NCI-H2171 (cell line): Measurements from ENCODE around the gene HRC.
A peak's percentile ranks its signal among the peaks of the same experiment; 100 is the strongest.
"Not testable (repeated sequence)": the region's sequence is repeated elsewhere in the genome, so short reads cannot be mapped to it uniquely, and the experiment has no call there.

ENCODE experiments used
- DNase-seq: peaks from one replicate; lab custom pipeline; 2025; lab: John Stamatoyannopoulos, UW

Gene HRC

DNA sequence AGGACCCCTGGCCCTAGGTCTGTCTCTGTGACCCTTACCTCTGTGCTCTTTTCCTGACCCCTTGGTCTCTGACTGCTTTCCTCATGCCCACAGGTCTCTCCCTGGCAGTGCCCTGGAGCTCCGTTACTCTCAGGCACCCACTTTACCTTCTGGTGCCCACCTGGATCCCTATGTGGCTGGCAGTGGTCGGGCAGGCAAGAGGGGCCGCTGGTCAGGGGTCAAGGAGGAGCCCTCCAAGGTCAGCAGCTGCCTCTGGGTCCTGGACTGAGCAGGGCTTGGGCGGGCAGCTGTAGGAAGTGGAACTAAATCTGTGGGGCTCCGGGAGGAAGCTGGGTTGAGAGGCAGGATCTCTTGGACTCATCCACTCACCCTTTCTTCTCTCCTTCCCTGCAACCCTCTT is 19.5 kb downstream of the HRC start:
- no peak for DNase-seq

DNA sequence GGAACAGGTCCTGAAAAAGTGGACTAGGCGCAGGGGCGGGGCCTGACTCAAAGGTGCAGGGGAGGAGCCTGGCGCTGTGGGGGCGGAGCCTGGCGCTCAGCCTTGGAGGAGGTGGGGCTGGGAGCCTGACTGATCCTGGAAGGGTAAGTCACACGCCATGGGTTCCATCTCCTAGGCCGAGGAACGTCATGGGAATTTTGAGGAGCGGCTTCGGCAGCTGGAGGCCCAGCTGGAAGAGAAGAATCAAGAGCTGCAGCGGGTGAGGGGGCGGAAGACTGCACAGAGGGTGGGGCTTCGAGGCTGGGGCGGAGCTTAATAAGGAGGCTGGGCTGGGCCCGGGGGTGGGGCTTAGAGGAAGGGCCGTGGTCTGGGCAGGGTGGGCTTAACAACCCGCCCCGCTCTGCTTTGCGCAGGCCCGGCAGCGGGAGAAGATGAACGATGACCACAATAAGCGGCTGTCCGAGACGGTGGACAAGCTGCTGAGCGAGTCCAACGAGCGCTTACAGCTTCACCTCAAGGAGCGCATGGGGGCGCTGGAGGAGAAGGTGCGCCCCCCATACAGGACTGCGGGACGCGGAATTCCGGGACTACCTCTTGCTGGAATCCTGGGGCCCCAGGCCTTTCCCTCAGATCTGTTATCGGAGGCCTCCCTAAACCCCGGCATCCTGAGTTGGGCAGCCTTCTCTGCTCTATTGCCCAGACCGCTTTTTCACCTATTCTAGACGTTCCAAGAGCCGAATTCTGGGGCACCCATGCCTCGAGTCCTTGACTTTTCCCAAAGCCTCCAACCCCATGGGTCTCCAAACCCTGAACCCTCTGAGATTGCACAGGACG is 21.4 kb downstream of the HRC start:
- DNase-seq, result no peak

- DNase-seq, result no peak
These were observed 22.1 kb downstream of the HRC start for GRCh38 chr19:49132974-49133609.

- DNase-seq, result no peak
These were observed 24.9 kb downstream of the HRC start for GRCh38 chr19:49130325-49130724.

DNA sequence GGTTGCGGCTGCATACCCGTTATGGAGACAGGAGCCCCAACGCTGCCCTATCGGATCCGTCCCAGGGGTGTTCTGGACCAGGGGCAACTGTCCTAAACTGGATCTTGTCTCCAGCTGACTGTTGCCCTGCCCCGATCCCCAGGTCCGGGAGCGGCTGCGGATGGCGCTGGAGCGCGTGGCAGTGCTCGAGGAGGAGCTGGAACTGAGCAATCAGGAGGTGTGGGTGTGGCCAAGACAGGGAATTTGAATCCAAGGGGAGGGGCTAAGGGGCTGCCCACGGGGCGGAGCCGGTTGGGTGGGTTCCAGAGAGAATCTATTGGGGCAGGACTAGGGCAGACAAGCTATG is 26.0 kb downstream of the HRC start:
- DNase-seq, result no peak

GRCh38 chr19:49128545-49129237 is 26.5 kb downstream of the HRC start:
- DNase-seq, result no peak

DNA sequence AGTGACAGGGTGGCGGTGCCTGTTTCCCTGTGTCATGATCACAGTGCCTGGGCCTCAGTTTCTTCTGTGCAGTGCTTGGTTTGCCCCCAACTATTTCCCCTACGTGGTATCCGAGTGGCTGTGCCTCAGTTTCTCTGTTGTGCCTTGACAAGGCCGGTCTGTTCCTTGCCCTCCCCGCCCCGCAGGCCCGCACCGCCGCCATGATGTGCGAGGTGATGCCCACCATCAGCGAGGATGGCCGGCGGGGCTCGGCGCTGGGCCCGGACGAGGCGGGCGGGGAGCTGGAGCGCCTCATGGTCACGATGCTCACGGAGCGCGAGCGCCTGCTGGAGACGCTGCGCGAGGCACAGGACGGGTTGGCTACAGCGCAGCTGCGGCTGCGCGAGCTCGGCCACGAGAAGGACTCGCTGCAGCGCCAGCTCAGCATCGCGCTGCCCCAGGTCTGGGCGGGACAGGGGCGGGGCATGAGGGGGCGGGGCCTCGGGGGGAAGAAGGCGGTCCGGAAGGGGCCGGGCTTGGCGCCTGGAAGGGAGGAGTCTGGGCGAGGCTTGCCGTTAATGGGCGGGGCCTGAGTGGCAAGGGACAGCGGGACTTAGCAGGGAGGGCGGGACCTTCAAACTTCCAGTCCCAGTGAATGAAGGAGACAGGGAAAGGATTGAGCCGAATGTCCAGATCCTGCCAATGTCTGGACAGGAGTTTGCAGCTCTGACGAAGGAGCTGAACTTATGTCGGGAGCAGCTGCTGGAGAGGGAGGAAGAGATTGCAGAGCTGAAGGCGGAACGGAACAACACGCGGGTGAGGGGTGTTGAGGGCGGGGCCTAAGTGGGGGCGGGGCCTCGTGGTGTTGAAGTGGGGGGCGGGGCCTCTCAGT is 27.3 kb downstream of the HRC start:
- DNase-seq, result peak; percentile 91

GRCh38 chr19:49127225-49127624 is 28.0 kb downstream of the HRC start:
- not testable (repeated sequence) for DNase-seq

DNA sequence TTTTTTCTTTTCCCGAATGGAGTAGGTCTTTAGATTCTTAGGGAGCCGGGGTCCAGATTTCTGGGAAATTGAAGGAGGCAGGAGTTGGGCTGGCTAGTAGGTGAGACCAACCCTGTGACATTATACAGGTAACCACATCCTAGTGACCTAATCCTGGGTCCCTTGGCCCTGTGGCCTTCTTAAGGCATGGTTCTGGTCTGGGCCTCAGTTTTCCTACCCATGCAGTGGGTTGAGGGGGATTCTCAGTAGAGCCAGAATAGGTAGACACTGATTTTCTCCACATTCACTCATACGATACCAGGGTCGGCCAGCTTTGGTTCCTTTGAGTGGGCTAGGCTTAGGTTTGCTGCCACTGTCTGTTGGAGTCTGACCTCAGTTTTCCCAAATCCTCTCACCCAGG is 28.6 kb downstream of the HRC start:
- no peak for DNase-seq

GRCh38 chr19:49125025-49125731 is 30.0 kb downstream of the HRC start:
- DNase-seq, result no peak

- not testable (repeated sequence) for DNase-seq
These were observed 31.9 kb downstream of the HRC start for GRCh38 chr19:49123285-49123684.

DNA sequence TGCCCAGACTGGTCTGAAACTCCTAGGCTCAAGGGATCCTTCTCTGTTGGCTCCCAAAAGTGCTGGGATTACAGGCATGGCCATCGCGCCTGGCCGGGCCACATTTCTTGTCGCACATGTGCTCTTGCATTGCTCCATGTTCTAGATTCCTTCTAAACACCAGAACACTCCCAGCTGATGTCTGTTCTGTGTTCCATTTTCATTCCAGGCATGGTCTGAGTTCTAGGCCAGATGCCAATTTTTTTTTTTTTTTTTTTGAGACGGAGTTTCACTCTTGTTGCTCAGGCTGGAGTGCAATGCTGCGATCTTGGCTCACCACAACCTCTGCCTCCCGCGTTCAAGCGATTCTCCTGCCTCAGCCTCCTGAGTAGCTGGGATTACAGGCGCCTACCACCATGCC is 33.4 kb downstream of the HRC start:
- DNase-seq, result not testable (repeated sequence)

DNA sequence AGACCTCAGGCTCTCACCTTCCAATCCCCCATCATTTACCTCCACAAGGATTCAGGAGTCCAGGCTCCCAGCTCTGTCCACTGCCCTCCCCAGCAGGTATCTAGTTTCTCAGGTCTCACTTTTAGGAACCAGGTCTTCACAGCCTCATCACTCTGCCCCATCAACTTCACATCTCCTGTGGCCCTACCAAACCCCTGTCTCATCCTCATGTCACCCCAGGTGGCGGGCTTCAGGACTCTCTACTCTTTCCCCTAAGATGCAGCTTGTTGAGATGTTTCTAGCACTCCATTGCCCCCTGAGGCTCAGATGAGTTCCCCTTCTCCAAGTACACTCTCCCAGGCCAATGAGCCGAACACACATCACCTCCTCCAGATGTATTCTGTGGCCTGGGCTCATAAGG is 34.3 kb downstream of the HRC start:
- DNase-seq, result no peak

DNA sequence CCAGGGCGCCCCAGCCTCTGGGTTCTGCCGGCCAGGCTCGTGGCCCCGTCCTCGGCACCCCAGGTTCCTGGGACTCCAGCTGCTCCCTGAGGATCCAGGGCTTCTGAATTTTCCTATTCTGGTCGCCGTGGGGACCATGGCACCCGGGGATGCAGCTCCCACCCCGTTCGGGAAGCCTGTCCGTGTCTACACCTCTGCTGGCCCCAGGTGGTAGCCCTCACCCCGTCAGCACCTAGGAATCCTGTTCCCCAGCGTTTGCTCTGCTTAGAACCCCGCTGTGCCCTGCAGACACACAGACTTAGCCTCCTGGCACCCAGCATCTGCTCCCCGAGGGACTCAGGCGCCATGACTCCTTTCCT is 34.9 kb downstream of the HRC start:
- DNase-seq, result no peak

DNA sequence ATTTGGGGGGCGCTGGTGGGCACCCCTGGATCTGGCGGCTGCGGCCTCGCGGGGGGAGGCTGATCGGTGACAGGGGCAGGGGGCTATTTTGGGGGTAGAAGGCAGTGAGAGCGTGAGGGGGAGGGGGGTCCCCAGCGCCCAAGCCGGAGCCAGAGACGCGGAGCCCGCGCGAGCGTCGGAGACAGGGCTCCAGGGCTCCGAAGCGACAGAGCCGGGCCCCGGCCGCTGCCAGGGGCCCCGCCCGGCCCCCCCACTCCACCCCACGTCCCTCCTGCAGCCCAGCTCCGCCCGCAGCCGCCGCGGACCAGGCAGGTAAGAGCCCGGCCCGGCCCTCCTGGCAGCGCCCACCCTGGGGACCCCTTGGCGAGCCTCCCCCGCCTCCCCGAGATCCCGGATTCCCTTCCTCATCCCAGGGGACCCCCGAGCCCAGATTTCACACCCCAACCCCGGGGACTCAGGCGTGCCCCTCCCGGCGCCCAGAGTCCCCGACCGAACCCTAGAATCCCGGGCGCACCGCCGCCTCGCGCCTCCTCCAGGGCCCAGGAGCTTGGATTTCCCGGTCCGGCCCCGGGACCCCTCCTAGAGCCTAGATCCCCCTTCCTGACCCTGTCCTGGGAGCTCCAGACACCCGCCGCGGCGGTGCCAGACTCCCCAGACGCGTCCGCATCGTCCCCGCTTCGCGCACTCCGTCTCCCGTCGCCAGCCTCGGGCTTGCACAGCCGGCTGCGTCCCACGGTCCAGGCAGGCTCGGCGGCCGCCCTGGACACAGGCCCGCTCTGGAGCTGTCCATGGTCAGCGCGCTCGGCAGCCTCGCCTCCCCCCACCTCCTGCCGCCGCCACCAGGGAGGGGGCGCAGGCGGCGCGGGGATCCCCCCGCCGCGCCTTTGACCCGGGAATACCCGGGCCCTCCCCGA is 35.5 kb downstream of the HRC start, which contains the start of gene PPFIA3:
Gene PPFIA3, plus strand, starts transcription at position 134 of the 914 bp plus-strand sequence. CDS start 8,330 bp downstream, outside the sequence.
- DNase-seq, result no peak

DNA sequence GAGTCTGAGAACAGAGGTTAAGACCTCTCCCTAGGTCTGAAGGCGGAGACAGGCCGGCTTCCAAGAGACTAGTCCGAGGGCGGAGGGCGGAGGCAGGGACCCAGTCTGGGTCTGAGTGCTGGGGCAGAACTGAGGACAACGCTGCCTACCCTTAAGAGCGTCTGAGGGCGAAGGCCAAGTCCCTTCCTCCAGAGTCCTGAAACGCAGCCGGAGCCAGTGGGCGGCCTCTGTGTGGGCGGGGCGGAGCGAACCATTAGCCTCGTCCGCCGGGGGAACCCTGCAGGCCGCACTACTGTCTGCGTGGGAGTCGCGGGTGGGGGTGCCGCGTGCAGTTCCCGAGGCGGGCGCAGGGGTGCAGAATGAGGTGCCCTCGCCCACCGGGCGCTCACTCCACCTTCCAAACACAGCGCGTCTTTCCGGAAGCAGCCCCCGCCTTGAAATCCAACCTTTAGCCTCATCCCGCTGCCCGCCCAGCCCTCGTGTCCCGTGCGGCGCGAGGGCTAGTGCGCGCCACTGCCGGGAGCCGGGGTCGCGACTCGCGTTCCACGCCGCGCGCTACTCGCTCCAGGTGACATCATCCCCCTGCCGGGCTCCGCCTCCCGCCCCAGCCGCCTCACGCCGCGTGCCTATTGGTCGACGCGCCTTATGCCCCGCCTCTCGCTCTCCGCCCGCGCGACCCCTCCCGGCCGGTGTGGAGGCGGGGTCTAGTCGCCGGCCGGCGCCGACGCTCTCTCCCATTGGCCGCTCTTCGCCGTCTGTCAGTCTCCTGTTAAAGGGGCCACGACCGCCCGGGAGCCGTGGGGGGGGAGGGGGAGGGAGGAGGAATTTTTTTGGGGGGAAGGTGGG is 36.4 kb downstream of the HRC start, which contains the start of gene C19orf73:
Gene C19orf73, minus strand, starts transcription at position 579 of the 846 bp plus-strand sequence. Its CDS starts 121 bp downstream, at position 458.
- peak; percentile 95 for DNase-seq

- DNase-seq, result no peak
These were observed 37.3 kb downstream of the HRC start for GRCh38 chr19:49117677-49118564.

DNA sequence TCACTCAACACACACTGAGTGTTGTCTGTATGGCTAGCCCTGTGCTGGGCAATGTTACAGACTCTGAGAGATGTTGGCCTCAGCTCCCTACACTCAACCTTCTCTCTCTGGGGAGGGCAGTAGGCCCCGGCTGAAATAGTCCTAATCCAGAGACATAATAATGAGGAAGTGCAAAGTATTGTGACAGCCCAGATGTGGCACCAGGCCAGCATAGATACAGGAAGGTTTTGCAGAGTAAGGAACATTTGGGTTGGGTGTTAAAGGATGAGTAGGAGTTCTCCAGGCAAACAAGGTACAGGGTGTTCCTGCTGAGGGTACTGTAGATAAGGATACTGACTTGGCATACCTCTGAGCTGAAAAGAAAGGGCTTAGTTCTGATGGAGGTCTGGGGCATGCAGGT is 38.7 kb downstream of the HRC start:
- no peak for DNase-seq
